Activated naive CD8-positive, alpha-beta T cell (primary cell): ENCODE measurements around the gene NKX2-8.
A peak's percentile ranks its signal among the peaks of the same experiment; 100 is the strongest.

ENCODE experiments used
- H3K27ac Mint-ChIP-seq: one replicate; pipeline ENCODE4 v1.8.0; 2021; ENCODE audit warnings: mixed read lengths
- H3K27me3 Mint-ChIP-seq: one replicate; pipeline ENCODE4 v1.8.0; 2021; ENCODE audit warnings: mixed read lengths
- H3K36me3 Mint-ChIP-seq: one replicate; pipeline ENCODE4 v1.8.0; 2021; ENCODE audit warnings: mixed read lengths
- H3K4me1 Mint-ChIP-seq: one replicate; pipeline ENCODE4 v1.8.0; 2021; ENCODE audit warnings: low read depth, mixed read lengths
- H3K4me3 Mint-ChIP-seq: one replicate; pipeline ENCODE4 v1.8.0; 2021; ENCODE audit warnings: mild to moderate bottlenecking, mixed read lengths
- H3K9me3 Mint-ChIP-seq: one replicate; pipeline ENCODE4 v1.8.0; 2021; ENCODE audit warnings: low read depth, mixed read lengths

Gene NKX2-8

DNA sequence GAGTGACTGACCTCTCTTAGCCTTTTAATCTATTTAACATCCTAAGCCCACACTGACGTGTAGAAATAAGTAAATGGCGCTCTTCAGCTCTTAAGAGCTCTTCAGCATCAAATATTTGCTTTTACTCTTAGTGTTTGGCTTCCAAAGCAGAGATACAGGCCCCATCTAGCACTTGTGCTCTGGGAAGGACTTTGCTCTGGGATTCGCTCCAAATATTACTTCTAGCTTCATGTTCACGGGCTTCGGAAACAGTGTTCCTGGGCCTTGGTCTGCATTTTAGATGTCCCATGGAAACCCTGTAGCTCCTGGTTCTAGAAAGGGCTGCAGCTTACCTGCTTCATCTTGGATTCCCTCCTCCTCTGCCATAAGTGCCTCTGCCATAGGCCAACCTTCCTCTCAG lies 2.7 kb upstream of the NKX2-8 start:
- no peak overlapping the region for H3K4me3 Mint-ChIP-seq
- H3K9me3 Mint-ChIP-seq = no peaks in the 10 kb centered on the region
- no peaks in the 10 kb centered on the region for H3K36me3 Mint-ChIP-seq
- no peak overlapping the region for H3K27ac Mint-ChIP-seq
- H3K27me3 Mint-ChIP-seq = peaks cover 25% of the 10 kb centered on the region
- no peaks in the 10 kb centered on the region for H3K4me1 Mint-ChIP-seq

GRCh38 chr14:36583893-36584811 lies 1.7 kb upstream of the NKX2-8 start:
- Mint-ChIP-seq H3K27me3 (peaks cover 26% of the 10 kb centered on the region), H3K4me3 (no peak overlapping the region), H3K4me1 (no peaks in the 10 kb centered on the region), H3K9me3 (no peaks in the 10 kb centered on the region), H3K36me3 (no peaks in the 10 kb centered on the region), H3K27ac (no peak overlapping the region)

GRCh38 chr14:36583242-36583892 lies 953 bp upstream of the NKX2-8 start:
- no peak overlapping the region for H3K27ac Mint-ChIP-seq
- H3K36me3 Mint-ChIP-seq = no peaks in the 10 kb centered on the region

GRCh38 chr14:36582874-36583241 lies 444 bp upstream of the NKX2-8 start:
- Mint-ChIP-seq H3K4me3 (no peak overlapping the region), H3K4me1 (no peaks in the 10 kb centered on the region), H3K36me3 (no peaks in the 10 kb centered on the region), H3K9me3 (no peaks in the 10 kb centered on the region), H3K27me3 (peaks cover 23% of the 10 kb centered on the region), H3K27ac (no peak overlapping the region)

More at GRCh38 chr14:36583242-36583892, 953 bp upstream of the NKX2-8 start:
- Mint-ChIP-seq H3K4me3 (no peak overlapping the region), H3K9me3 (no peaks in the 10 kb centered on the region), H3K4me1 (no peaks in the 10 kb centered on the region), H3K27me3 (peaks cover 26% of the 10 kb centered on the region)

- peak overlapping the region; percentile 10 for H3K4me3 Mint-ChIP-seq
- no peaks in the 10 kb centered on the region for H3K9me3 Mint-ChIP-seq
- no peaks in the 10 kb centered on the region for H3K4me1 Mint-ChIP-seq
- H3K27ac Mint-ChIP-seq = no peak overlapping the region
- no peaks in the 10 kb centered on the region for H3K36me3 Mint-ChIP-seq
- H3K27me3 Mint-ChIP-seq = peaks cover 16% of the 10 kb centered on the region
Measured at GRCh38 chr14:36580856-36581831, 1.3 kb downstream of the NKX2-8 start.

DNA sequence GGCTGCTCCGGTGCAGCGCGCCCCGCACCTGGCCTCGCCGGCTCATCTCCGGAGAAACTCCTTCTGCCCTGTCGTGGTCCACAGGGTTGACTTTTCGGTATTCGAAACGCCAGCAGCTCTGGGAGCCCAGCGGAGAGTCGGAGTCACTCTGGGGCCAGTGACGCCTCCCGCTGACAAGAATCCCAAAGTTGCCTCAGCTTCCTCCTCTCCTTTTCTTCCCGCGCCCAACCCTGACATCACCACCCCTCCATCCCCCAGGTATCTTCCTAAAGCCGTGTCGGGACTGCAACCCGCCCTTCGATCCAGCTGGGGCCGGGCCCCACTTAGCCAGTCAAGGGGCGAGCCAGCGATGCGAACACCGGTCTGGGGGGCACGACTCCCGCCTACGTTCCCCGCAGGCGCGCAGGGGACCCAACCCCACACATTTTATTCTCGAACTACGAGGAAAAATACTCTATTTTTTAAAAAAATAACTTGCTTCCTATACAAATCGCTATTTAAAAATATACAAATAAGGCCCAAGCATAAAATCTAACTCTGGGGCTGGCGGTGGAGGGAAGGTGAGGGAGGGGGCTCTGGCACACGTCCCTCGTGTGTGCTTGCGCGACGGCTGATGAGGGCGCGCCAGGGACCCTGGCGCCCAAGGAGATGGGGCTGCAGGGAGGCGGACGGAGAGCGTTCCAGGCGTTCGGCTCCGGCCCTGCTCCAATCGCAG lies 2.1 kb downstream of the NKX2-8 start:
- no peaks in the 10 kb centered on the region for H3K4me1 Mint-ChIP-seq
- H3K27me3 Mint-ChIP-seq = peaks cover 14% of the 10 kb centered on the region
- H3K9me3 Mint-ChIP-seq = no peaks in the 10 kb centered on the region
- no peaks in the 10 kb centered on the region for H3K36me3 Mint-ChIP-seq
- H3K27ac Mint-ChIP-seq = no peak overlapping the region
- no peak overlapping the region for H3K4me3 Mint-ChIP-seq

GRCh38 chr14:36579573-36580140 lies 2.8 kb downstream of the NKX2-8 start:
- H3K27me3 Mint-ChIP-seq = peaks cover 9% of the 10 kb centered on the region
- H3K27ac Mint-ChIP-seq = no peak overlapping the region
- no peaks in the 10 kb centered on the region for H3K4me1 Mint-ChIP-seq
- no peaks in the 10 kb centered on the region for H3K9me3 Mint-ChIP-seq
- H3K36me3 Mint-ChIP-seq = no peaks in the 10 kb centered on the region
- H3K4me3 Mint-ChIP-seq = no peak overlapping the region

DNA sequence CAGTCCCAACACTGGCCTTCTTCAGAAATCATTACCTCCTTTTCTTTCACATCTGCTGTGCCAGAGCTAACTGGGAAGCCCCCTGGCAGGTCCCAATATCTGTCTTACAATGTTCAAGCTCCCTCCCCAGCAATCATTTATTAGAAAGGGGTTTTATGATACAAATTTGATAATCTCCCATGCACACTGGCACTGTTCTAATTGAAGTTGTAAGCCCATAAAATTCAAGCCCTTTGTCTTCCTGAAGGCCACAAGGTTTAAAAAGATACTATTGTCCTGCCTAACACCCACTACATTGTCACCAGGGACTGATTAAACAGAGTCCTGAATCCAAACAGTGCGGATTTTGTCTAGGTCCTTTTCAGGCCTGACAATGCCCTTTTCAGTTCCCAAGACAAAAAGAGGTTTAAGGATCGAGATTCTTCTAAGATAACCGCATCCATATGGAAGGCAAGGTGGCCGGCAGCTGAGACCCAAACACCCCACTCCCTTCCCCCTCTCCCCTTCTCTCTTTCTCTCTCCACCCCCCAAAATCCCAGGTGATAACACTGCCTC lies 3.3 kb downstream of the NKX2-8 start:
- Mint-ChIP-seq H3K4me3 (no peak overlapping the region), H3K4me1 (no peaks in the 10 kb centered on the region), H3K9me3 (no peaks in the 10 kb centered on the region), H3K27ac (no peak overlapping the region), H3K27me3 (peaks cover 9% of the 10 kb centered on the region), H3K36me3 (no peaks in the 10 kb centered on the region)

- H3K4me3 Mint-ChIP-seq = no peak overlapping the region
- H3K36me3 Mint-ChIP-seq = no peaks in the 10 kb centered on the region
- peaks cover 11% of the 10 kb centered on the region for H3K27me3 Mint-ChIP-seq
- no peaks in the 10 kb centered on the region for H3K4me1 Mint-ChIP-seq
- peaks cover 9% of the 10 kb centered on the region for H3K9me3 Mint-ChIP-seq
- H3K27ac Mint-ChIP-seq = no peak overlapping the region
Measured at GRCh38 chr14:36570065-36570464, 12.3 kb downstream of the NKX2-8 start.

DNA sequence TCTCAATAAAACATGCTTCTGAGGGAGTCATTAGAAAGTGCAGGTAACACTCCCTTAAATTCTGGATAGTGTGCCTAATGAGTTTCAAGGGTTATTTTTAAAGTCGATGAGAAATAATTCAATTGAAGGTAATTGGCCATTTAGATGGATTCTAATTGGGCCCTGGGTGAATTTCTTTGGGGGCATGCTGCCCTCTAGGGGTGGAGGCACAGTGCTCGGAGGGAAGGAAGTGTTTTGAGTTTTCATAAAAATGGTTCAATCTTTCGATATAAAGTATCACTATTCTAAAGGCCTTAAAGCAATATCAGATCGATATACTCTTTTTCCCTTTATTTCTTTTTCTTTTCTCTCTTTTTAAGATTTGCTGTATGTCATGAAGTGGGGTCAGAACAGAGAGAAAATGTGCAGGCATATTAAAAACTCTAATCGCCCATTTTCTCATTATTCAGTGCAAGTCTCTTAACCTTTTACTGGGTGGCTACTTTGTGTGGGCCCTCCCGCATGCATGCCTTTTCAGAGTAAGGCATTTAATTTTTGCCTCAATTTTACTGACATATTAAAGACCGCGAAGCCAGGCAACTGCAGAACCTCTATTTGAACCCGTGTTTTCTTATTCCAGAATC lies 25.5 kb downstream of the NKX2-8 start:
- Mint-ChIP-seq H3K36me3 (no peaks in the 10 kb centered on the region), H3K4me1 (no peaks in the 10 kb centered on the region), H3K4me3 (no peak overlapping the region)

GRCh38 chr14:36555998-36556743 lies 26.2 kb downstream of the NKX2-8 start:
- Mint-ChIP-seq H3K4me1 (no peaks in the 10 kb centered on the region), H3K9me3 (no peaks in the 10 kb centered on the region), H3K4me3 (no peak overlapping the region), H3K36me3 (no peaks in the 10 kb centered on the region), H3K27me3 (peaks cover 11% of the 10 kb centered on the region), H3K27ac (no peak overlapping the region)

More for the DNA sequence above, 25.5 kb downstream of the NKX2-8 start:
- no peaks in the 10 kb centered on the region for H3K9me3 Mint-ChIP-seq
- no peak overlapping the region for H3K27ac Mint-ChIP-seq
- peaks cover 15% of the 10 kb centered on the region for H3K27me3 Mint-ChIP-seq

GRCh38 chr14:36553656-36554260 lies 28.7 kb downstream of the NKX2-8 start:
- H3K27ac Mint-ChIP-seq = no peak overlapping the region
- no peaks in the 10 kb centered on the region for H3K36me3 Mint-ChIP-seq
- no peaks in the 10 kb centered on the region for H3K4me1 Mint-ChIP-seq

More at GRCh38 chr14:36553656-36554260, 28.7 kb downstream of the NKX2-8 start:
- H3K9me3 Mint-ChIP-seq = no peaks in the 10 kb centered on the region
- H3K27me3 Mint-ChIP-seq = peaks cover 9% of the 10 kb centered on the region
- no peak overlapping the region for H3K4me3 Mint-ChIP-seq
